ENCODE data around the gene GBP4. TPM values are rescaled to one million over a fixed set of nuclear protein-coding genes. Genes with fewer than 3 reads are reported as not detected.

Gene GBP4
- total RNA-seq, 1 donor from 2014 or later: not detected

GRCh38 chr1:89165811-89166210 is 32.9 kb downstream of the GBP4 start:
- no peak for DNase-seq (ENCODE audit: extremely low spot score, unreplicated experiment)
- Mint-ChIP-seq H3K27ac (ENCODE audit: unreplicated experiment) (no peak overlapping the region), H3K9me3 (ENCODE audit: unreplicated experiment) (no peaks in the 10 kb centered on the region), H3K36me3 (ENCODE audit: unreplicated experiment) (no peaks in the 10 kb centered on the region), H3K27me3 (ENCODE audit: unreplicated experiment) (no peaks in the 10 kb centered on the region), H3K4me1 (ENCODE audit: unreplicated experiment) (no peaks in the 10 kb centered on the region), H3K4me3 (ENCODE audit: unreplicated experiment) (no peak overlapping the region)
- TF ChIP-seq CTCF (IDR thresholded peaks at IDR 0.05): no peak

- Mint-ChIP-seq H3K4me1 (ENCODE audit: unreplicated experiment) (no peaks in the 10 kb centered on the region), H3K27me3 (ENCODE audit: unreplicated experiment) (peaks cover 28% of the 10 kb centered on the region), H3K9me3 (ENCODE audit: unreplicated experiment) (no peaks in the 10 kb centered on the region), H3K4me3 (ENCODE audit: unreplicated experiment) (no peak overlapping the region), H3K27ac (ENCODE audit: unreplicated experiment) (no peak overlapping the region), H3K36me3 (ENCODE audit: unreplicated experiment) (no peaks in the 10 kb centered on the region)
- no peak for TF ChIP-seq CTCF (IDR thresholded peaks at IDR 0.05)
- DNase-seq (ENCODE audit: extremely low spot score, unreplicated experiment): no peak
Measured at GRCh38 chr1:89151047-89151446, 47.7 kb downstream of the GBP4 start.

GRCh38 chr1:89149976-89150375 is 48.8 kb downstream of the GBP4 start:
- Mint-ChIP-seq H3K9me3 (ENCODE audit: unreplicated experiment) (no peaks in the 10 kb centered on the region), H3K27ac (ENCODE audit: unreplicated experiment) (no peak overlapping the region), H3K4me1 (ENCODE audit: unreplicated experiment) (no peaks in the 10 kb centered on the region), H3K36me3 (ENCODE audit: unreplicated experiment) (no peaks in the 10 kb centered on the region), H3K27me3 (ENCODE audit: unreplicated experiment) (peaks cover 31% of the 10 kb centered on the region), H3K4me3 (ENCODE audit: unreplicated experiment) (no peak overlapping the region)
- no peak for TF ChIP-seq CTCF (IDR thresholded peaks at IDR 0.05)
- no peak for DNase-seq (ENCODE audit: extremely low spot score, unreplicated experiment)

- no peaks in the 10 kb centered on the region for H3K36me3 Mint-ChIP-seq (ENCODE audit: unreplicated experiment)
- H3K27me3 Mint-ChIP-seq (ENCODE audit: unreplicated experiment): peaks cover 31% of the 10 kb centered on the region
- peak; percentile 50 for TF ChIP-seq CTCF (IDR thresholded peaks at IDR 0.05)
- H3K9me3 Mint-ChIP-seq (ENCODE audit: unreplicated experiment): no peaks in the 10 kb centered on the region
- no peaks in the 10 kb centered on the region for H3K4me1 Mint-ChIP-seq (ENCODE audit: unreplicated experiment)
- H3K4me3 Mint-ChIP-seq (ENCODE audit: unreplicated experiment): no peak overlapping the region
- no peak for DNase-seq (ENCODE audit: extremely low spot score, unreplicated experiment)
- H3K27ac Mint-ChIP-seq (ENCODE audit: unreplicated experiment): no peak overlapping the region
Measured at GRCh38 chr1:89149229-89149628, 49.5 kb downstream of the GBP4 start.

- TF ChIP-seq CTCF (IDR thresholded peaks at IDR 0.05): no peak
- Mint-ChIP-seq H3K27me3 (ENCODE audit: unreplicated experiment) (peaks cover 34% of the 10 kb centered on the region), H3K36me3 (ENCODE audit: unreplicated experiment) (no peaks in the 10 kb centered on the region), H3K27ac (ENCODE audit: unreplicated experiment) (no peak overlapping the region), H3K4me3 (ENCODE audit: unreplicated experiment) (no peak overlapping the region), H3K9me3 (ENCODE audit: unreplicated experiment) (no peaks in the 10 kb centered on the region), H3K4me1 (ENCODE audit: unreplicated experiment) (no peaks in the 10 kb centered on the region)
- DNase-seq (ENCODE audit: extremely low spot score, unreplicated experiment): no peak
Measured at GRCh38 chr1:89147678-89148658, 50.8 kb downstream of the GBP4 start.
